Measurements from ENCODE around the gene PRKAG2.
"Not testable (repeated sequence)": the region's sequence is repeated elsewhere in the genome, so short reads cannot be mapped to it uniquely, and the experiment has no call there.

PRKAG2 gene

DNA sequence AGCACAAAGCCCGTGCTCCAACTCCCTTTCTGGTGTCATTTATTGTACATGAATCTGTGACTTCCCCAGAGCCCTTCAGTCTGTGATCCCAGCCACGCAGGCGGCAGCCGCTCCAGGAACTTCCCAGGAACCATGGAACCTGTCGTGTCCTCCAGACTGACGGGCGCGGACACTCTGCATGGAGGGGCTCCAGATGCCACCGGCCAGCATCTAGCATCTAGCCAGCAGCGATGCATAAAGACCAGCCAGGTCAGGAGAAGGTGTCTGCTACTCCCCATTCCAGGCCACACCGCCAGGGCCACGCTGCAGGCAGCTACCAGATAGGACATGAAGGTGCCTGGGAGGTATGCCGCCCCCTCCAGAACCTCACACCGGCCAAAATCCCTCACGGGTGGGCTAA is 77.4 kb downstream of the PRKAG2 start:
- no peak for DNase-seq (ENCODE audit: low spot score)

DNA sequence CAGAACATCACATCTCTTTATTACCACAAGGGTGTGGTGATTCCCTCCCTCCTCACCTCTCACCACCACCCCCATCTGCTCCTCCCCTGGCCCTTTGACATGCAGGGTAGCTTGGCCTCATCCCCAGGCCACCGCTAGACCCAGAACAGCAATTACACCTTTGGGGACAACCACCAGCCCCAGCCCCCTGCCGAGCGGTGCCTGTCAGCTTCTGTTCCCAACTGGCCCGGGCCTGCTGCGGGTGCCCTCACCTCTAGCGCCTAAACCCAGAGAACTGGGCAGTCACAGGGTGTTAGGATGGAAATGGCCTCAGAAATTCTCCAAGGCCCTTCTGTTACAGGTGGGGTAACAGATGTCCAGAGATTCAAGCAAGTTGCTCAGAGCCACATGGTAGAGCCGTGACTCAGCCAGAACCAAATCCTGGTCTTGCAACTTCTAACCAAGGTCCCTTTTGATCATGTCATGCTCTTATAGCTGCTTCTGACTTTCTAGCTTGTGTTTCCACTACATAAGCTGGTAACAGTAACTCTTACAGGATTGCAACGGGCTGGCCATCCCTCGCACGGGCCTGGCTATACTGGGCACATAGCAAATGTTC is 78.0 kb downstream of the PRKAG2 start:
- no peak for DNase-seq (ENCODE audit: low spot score)

DNA sequence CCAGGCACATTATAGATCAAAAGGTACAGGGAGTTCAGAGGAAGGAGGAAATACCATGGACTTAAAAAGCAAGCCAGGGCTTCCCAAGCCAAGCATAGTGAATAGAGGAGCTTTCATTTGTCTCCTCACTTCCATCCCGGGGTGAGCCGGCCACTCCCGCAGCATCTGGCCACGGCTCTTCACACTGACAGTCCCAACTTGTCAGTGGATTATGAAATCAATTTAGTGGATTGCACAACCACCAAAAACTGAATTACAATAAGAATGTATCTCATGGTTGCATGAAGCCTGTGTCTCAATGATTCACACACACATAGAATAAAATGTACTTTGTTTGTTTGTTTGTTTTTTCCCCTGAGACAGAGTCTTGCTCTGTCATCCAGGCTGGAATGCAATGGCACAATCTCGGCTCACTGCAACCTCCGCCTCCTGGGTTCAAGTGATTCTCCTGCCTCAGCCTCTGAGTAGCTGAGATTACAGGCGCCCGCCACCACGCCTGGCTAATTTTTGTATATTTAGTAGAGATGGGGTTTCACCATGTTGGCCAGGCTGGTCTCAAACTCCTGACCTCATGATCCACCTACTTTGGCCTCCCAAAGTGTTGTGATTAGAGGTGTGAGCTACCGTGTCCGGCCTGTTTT is 79.1 kb downstream of the PRKAG2 start:
- DNase-seq (ENCODE audit: low spot score): not testable (repeated sequence)

DNA sequence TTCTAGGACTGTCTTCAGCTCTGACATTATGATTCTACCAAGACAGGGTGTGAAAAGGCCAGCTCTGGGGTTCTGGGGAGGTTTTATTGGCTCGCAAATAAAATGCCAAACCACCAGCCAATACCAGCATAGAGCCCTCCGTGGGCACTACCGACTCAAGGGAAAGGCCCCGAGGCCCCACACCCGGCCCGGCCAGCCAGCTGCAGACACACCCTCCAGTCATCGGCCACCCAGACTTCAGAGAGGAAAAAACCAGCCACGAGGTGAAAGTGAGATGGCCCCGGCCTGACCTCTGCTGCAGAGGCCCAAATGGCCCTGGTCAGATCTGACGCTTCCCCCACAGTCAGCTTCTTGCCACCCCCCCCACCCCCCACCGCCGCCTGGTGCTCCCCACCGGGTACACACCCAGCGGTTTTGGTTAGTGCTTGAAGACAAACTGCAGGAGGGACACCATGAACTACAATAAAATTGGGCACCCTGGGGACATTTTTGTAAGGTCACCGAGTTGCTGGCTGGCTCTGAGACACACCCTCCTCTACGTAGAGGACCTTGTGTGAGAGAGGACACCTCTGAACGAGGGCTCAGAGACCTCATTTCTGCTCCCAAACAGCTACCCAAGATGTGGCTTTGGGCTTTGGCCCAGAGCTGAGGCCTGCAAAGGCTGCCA is 79.9 kb downstream of the PRKAG2 start:
- no peak for DNase-seq (ENCODE audit: low spot score)

DNA sequence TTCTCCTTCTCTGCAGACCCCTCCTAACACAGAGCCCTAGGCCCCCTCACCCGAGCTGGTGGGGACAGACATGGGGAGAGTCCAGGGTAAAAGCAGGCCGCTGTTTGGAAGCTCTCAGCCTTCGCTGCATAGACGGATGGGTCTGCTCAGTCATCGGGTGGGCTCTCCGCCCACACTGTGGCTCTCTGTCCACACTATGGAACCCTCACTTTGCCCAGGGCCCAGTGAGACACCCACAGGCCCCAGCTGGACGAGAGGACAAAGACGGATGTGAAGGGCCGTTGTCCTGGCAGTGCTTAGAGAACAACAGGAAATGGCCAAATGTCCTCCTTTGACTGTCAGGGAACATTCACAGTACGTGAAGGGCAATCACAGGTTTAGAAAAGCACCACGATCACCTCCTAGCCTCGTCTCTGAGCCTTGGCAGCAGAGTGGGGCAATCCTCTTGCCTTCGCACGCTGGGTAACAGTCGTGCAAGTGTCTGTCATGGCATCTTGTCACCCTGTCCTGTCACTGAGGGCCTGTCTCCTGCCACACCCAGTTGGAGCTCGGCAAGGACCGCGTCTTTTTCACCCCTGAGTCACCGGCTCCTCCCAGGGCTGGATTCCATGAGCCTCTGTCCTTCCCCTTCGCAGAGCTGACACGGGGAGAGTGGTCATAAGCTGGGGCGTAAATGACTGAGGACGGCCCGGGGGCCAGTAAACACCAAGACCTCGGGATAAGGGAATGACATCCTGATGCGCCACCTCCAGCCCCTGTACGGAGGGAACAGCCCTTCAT is 80.6 kb downstream of the PRKAG2 start:
- no peak for DNase-seq (ENCODE audit: low spot score)

DNA sequence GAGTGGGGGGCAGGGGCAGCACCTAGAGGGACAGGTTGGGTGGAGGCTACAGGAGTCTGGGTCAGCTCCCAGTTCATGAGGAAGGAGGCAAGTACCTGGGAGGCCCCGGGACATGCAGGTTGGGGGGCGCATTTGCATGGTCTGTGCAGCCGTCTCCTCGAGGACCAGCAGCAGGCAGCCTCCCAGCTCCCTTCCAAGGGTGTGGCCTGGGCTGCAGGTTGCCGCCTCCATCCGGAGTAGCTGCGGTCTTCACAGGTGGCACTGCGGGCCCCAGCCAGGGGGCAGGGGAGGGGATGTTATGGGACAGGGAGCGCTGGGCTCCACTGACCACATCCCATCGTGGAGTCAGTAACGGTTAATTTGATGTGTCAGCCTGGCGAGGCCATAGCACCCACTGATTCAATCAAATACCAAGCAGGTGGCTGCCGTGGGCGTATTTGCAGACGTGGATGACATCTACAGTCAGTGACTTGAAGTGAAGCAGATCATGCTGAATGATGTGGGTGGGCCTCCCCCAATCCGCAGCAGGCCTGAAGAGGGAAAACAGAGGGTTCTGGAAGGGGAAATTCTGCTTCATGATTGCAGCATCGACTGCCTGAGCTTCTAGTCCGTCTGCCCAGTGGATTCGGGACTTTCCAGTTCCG is 81.6 kb downstream of the PRKAG2 start:
- DNase-seq (ENCODE audit: low spot score): no peak

DNA sequence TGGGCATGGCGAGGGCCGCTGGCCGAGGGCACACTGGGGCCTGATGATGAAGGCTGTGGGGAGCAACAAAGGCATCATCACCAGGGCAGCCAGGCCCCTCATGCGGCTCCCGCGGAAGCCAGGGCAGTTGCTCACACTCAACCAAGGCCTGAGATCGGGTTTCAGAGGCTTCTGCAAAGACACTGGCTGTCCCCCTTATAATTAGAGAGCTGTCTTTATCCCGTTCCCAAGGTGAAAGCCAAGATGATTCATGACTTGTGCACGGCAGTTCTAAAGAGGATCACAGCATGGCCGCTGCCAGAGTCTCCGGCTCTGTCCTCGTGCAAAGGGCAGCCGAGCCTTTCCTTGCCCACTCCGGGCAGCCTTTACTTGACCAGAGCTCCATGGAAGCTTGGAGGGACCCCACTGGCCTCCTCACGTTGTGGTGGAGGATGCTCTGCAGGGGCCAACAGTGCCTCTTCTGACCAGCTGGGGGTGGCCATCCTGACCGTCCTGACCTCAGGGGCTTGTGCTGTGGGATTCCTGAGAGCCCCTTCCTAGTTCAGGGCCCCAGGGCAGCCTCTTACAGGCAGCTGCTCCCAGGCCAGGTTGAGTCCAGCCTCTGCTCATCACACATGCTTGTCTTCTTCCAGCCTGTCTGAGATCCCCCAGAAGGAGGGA is 82.3 kb downstream of the PRKAG2 start:
- no peak for DNase-seq (ENCODE audit: low spot score)

DNA sequence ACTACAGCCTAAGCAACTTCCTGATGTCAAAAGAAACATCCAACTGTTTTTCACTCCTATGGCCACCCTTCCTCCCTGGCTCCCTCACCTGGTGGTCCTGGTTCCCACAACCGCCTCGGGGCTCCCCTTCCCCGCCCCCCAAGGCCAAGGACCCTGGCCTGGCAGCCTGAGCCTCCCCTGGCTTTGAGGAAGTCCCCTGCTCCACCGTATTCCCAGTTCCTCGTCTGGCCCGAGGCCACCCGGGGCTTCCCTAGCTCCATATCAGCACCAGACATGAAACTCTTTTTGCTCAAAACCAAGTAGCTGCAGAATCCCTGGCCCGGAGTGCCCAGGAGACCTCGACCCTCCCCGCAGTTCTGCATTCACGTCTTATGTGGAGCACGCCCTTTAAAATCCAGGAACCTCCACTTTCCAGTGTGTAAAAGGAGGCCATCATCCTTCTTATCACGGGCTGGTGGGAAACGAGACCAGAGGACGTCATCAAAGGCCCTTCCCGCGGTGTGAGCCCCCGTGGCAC is 82.9 kb downstream of the PRKAG2 start:
- no peak for DNase-seq (ENCODE audit: low spot score)

DNA sequence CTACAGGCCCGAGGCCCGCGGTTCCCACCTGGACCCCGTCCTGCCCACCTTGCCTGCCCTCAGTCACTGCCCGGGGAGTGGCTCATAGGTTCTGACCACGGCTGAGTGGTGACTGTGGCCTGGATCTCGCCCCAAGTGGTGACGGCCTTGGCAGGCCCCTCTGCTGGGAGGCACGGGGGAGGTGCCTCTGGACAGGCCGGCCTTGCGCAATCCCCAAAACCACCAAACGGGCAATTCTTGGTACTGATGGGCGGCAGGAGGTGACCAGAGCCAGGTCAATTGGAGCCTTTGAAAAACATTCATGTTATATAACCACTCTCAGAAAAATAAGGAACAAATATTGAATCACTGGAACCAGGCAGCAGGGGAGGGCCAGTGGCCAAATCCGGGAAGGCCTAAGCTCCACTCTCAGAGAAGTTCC is 83.4 kb downstream of the PRKAG2 start:
- DNase-seq (ENCODE audit: low spot score): no peak

DNA sequence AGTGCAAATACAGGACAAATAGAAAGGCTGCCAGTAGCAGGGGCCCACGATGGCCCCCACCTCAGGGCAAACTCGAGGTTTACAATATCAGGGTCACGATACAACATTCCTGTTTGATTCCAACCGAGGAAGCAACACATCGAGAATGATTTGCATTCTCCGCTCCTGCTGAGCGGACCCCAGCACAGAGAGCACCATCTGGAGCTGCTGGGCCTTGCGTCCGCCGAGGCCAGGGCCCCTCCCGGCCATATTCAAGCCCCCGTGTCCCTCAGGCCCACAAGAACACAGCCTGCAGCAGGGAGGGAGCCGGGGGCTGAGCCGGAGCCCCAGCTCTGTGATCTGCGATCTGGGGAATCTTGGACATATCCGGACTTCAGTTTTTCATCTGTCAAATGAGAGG is 84.3 kb downstream of the PRKAG2 start:
- no peak for DNase-seq (ENCODE audit: low spot score)

DNA sequence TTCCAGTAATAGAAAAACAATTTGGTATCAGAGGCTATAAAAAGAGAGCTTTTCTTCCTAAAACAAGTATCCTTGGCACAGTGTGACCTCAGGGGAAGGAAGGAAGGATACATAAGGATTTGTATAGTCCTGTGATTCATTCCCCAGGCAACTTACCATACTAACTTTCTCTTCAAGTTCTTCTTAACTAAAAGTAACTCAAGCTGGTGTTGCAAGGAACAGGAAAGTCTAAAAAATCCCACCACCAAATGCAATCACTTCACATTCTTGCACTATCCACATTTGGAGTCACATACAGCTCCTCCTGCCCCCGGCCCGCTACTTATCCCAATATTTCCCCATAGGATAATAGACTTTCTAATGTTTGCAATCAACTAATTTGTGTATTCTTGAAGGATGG is 84.8 kb downstream of the PRKAG2 start:
- no peak for DNase-seq (ENCODE audit: low spot score)

DNA sequence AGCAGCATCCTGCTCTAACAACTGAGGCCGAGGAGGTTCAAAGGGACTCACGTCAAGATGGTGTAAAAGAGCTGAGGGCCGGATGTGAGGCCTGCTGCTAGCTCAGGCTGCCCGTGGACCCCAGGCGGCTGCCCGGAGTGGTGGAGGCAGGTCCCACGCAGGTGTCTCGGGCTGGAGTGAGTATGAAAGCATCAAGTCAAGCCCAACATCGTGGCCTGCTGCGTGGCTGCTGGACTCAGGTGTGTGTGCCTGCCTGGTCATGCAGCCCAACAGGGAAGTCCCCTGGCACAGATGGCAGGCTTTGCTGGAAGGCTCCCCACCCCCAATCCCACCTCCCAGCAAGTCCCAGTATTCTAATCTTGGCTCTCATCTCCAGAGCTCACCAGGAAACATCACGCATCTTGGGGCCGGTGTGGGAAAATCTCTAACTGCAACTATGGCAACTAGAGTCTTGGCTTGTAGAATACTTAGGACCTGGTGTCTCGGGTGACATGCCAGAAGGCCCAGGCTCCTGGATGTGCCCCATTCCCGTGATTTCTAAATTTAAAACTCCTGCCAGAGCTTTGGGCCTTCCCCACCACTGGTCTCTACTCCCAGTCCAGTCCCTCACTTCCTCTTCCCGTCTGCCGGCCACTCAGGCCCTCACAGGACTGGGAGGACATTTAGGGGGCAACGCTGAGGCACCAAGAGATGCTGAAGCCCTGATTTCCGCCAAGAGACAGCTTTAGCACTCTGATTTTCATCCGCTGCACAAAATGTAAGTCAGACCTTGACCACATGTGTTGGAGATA is 85.9 kb downstream of the PRKAG2 start:
- DNase-seq (ENCODE audit: low spot score): no peak

DNA sequence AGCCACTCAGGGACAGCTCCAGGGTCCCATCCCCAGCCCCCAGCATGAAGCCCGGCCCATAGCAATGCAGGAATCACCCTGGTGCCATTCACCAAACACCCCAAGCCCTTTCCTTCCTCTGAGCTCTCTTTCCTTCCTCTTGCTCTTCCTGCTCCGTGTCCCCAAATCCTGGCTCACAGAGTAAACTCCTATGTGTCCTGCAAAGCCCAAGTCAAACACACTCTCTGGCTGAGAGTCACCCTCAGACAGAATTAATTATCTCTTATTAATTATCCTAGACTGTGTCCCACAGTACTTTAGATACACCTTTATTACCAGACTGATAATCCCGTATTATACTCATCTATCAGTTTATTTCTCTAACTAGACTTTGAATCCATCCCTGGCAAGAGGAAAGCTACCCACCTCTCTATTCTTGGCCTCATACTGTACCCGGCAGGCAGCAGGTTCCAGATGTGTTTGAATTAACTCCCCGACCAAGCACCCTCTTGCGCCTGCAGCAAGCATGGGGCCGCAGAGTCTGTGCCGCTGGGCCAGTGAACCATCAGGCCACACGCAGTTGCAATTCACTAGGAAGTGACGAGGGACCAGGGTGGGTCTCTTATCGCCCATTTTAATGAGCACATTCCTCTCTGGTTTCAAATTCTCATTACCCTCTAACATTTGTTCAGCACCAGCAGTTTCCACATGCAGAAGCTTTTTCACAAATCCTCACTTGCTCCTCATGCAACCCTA is 86.7 kb downstream of the PRKAG2 start:
- DNase-seq (ENCODE audit: low spot score): no peak

DNA sequence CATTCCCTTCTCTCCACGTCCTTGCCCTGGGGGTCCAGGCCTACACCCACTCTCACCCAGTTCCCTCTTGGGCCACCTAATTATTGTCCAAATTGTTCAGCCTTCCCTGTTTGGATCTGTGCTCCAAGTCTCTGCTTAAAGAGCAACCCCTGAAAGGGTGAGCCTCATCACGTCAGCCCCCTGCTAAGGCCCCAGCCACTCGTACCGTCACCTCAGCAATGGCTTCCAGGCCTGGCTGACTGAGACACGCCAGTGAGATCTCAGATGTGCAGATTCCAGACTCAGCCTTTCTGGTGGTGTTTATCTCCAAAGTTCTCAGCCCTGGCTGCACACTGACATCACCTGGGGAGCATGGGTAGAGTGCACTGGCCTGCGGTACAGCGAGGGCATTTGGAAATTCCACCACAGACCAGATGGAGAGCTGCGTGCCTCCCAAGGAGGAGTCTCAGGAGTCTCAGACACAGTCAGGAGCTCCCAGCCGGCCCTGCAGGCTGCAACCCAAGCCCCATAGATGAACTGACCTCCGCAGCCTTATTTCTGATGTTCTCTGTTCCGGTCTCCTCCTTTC is 87.5 kb downstream of the PRKAG2 start:
- DNase-seq (ENCODE audit: low spot score): no peak

DNA sequence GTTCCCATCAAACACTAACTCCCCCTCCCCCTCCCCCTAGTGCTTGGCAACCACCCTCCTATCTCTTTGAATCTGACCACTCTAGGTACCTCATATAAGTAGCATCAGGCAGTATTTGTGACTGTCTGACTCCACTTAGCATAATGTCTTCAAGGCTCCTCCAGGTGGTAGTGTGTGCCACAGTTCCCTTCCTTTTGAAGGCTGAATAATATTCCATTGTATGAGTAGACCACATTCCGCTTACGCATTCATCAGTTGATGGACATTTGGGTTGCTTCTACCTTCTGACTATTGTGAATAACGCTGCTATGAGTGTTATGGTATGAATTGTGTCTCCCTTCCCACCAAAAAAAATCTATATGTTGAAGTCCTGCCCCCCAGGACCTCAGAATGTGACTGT is 89.6 kb downstream of the PRKAG2 start:
- DNase-seq (ENCODE audit: low spot score): no peak

DNA sequence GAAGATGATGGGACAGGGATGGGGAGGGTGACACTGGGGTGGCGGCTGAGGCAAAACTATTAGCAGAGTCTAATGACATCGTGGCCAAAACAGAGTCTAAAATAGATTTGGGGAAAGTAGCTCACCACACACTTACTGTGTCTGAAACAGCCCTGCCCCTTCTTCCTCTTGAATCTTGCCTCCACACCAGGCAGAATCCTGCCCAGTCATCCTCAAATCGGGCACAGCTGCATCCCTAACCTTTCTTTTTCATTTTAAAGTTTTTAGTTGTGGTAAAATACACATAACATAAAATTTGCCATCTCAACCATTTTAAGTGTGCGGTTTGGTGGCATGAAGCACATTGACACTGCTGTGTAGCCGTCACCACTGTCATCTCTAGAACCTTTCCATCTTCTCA is 90.0 kb downstream of the PRKAG2 start:
- DNase-seq (ENCODE audit: low spot score): no peak

DNA sequence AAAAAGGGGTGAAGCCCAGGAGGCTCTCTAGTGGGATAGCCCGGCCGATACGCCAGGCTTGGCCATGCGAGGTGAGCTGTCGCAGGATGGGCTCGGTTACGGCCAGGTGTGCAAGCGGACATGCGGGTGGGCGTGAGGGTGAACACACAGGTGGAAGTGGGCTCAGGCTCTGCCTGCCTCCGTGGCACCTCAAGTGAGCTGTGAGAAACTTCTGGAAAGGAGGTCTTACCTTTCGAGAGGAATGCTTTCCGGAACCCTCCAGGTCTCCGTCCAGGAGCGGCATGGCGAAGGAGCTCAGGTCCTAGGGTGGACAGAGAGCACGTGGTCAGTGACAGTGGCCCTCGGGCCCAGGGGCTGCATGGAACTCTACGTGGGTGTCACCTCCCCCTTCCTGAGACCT is 90.7 kb downstream of the PRKAG2 start:
- DNase-seq (ENCODE audit: low spot score): no peak

DNA sequence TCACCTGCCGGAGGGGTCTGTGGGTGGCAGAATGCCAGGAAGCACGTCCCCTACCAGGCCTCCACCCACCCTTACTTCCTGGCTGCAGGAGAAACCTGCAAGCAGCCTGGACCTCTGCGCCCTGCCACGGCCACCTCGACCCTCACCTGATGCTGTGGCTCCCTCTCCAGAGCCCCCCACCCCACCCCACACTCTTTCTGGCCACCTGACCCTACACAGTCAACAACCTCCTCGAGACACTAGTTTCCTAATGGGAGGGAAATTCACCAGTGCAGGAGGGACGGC is 91.3 kb downstream of the PRKAG2 start:
- no peak for DNase-seq (ENCODE audit: low spot score)

DNA sequence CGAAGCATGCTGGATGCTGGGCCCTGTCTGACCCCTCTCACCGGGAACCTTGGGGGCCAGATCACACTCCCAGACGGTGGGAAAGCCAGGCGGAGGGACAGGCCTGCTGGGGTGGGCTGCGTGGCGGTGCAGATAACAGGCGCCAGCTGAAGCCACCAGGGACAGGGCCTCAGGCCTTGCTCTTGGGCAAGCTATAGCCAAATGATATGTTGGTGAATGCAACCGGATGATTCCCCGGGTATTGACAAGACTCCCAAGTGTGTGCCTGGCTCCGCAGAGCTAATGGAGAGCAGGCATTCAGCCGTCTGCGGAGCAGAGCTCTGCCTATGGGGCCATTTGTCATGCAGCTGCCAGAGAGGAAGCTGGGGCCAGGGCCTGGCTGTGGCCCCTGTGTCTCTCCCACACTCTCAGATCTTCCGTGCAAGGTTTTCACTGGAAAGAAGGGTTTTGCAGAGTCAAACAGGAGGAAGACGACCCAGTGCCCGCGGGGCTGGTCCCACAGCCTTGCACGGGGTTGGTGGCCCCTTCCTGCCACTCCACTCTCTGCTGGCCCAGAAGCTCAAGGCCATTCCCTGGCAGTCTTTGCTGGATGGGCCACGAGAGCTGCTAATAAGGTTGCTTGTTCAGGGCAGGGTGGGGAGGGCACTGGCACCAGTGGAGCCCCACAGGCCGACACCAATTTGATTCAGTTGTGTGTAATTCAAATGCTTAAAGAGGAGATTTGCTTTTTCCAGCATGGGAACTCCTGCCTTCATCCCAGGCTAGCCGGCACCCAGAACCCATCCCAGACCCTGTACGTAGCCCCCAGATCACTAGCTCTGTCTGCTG is 91.8 kb downstream of the PRKAG2 start:
- no peak for DNase-seq (ENCODE audit: low spot score)

Data from ecto neural progenitor cell (in vitro differentiated cells).